Dendritic cell treated with granulocyte-macrophage colony-stimulating factor and Interleukin-4, amounts not matched to agents 40 ng/mL and 50 ng/mL, for 4 days (primary cell): ENCODE data around the gene TNK1.

Experiments
- H3K27ac Mint-ChIP-seq: one replicate; pipeline ENCODE4 v1.8.0; 2022; ENCODE audit warnings: mild to moderate bottlenecking, mixed read lengths
- H3K27me3 Mint-ChIP-seq: one replicate; pipeline ENCODE4 v1.8.0; 2022; ENCODE audit warnings: mild to moderate bottlenecking, mixed read lengths
- H3K36me3 Mint-ChIP-seq: one replicate; pipeline ENCODE4 v1.8.0; 2022; ENCODE audit warnings: low read depth, mixed read lengths
- H3K4me1 Mint-ChIP-seq: one replicate; pipeline ENCODE4 v1.8.0; 2022; ENCODE audit warnings: low read depth, mixed read lengths
- H3K4me3 Mint-ChIP-seq: one replicate; pipeline ENCODE4 v1.8.0; 2022; ENCODE audit warnings: mild to moderate bottlenecking, moderate library complexity, mixed read lengths
- H3K9me3 Mint-ChIP-seq: one replicate; pipeline ENCODE4 v1.8.0; 2022; ENCODE audit warnings: mixed read lengths
- intact Hi-C: fragments of 100-400 bp; cut with micrococcal nuclease; formaldehyde crosslinking; loops from one replicate; pipeline ENCODE4 v1.15.0; 2022

Gene TNK1

DNA sequence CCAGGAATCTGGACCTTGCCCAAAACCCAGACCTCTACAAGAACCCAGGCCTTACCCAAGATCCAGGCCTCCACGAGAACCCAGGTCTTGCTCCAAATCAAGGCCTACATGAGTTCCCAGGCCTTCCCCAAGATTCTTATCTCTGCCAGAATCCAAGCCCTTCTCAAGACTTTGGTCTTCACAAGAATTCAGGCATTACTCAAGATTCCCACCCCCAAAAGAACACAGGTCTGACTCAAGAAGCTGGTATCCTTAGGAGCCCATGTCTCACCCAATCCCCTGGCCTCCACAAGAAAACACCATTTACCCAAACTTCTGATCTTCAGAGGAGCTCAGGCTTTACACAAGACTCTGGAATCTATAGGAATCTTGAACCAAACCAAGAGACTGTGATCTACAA lies 50.3 kb downstream of the TNK1 start:
- Mint-ChIP-seq H3K4me1 (peaks cover 5% of the 10 kb centered on the region), H3K9me3 (no peaks in the 10 kb centered on the region), H3K27ac (no peak overlapping the region), H3K4me3 (no peak overlapping the region), H3K36me3 (peaks cover 10% of the 10 kb centered on the region), H3K27me3 (peaks cover 2% of the 10 kb centered on the region)
- intact Hi-C loops, result no loop called here

DNA sequence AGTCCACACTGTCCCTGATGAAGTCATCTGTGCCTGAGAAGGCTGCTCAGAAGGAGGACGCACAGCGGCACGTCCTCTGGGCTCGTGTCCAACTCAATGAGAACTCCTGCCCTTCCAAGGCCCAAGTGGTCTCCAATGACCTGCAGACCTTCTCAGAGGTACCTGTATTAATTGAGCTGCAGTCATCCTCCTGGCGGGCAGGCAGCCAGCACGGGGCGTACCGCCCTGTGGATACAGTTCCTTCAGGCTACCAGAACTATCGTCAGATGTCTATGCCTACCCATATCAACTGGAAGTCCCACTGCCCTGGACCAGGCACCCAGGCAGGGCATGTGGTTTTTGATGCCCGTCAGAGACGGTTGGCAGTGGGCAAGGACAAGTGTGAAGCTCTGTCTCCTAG lies 51.4 kb downstream of the TNK1 start:
- Mint-ChIP-seq H3K27ac (no peak overlapping the region), H3K4me1 (peaks cover 13% of the 10 kb centered on the region)
- intact Hi-C loops, result no loop called here

DNA sequence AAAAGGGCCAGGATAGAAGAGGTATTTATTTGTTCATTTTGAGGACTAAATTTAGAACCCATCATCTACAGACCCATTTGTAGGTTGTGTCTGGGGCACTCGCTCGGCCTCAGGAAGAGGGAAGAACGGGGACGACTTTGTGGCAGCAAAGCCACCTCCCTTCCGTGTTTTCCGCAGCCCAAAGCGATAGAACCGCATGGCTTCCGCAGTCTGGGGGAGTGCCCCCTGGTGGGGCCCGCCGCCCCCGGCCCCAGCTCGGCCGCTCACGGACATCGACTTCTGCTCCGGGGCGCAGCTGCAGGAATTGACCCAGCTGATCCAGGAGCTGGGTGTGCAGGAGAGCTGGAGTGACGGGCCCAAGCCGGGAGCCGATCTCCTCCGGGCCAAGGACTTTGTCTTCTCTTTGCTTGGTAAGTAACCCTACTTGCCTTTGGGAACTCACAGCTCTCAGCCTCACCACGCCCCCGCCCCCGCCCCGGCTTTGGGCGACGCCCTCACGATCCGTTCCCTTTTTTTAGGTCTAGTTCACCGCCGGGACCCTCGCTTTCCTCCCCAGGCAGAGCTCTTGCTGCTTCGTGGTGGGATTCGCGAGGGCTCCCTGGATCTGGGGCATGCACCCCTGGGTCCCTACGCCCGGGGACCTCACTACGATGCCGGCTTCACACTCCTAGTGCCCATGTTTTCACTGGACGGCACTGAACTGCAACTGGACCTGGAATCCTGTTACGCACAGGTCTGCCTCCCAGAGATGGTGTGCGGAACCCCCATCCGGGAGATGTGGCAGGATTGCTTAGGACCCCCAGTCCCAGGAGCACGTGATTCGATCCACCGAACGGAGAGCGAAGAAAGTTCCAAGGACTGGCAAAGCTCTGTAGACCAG lies 55.0 kb downstream of the TNK1 start:
- H3K4me1 Mint-ChIP-seq, result peaks cover 45% of the 10 kb centered on the region
- no peaks in the 10 kb centered on the region for H3K9me3 Mint-ChIP-seq

More for the DNA sequence above, 51.4 kb downstream of the TNK1 start:
- H3K9me3 Mint-ChIP-seq, result no peaks in the 10 kb centered on the region
- H3K36me3 Mint-ChIP-seq, result peaks cover 17% of the 10 kb centered on the region
- no peak overlapping the region for H3K4me3 Mint-ChIP-seq
- H3K27me3 Mint-ChIP-seq, result peaks cover 2% of the 10 kb centered on the region

DNA sequence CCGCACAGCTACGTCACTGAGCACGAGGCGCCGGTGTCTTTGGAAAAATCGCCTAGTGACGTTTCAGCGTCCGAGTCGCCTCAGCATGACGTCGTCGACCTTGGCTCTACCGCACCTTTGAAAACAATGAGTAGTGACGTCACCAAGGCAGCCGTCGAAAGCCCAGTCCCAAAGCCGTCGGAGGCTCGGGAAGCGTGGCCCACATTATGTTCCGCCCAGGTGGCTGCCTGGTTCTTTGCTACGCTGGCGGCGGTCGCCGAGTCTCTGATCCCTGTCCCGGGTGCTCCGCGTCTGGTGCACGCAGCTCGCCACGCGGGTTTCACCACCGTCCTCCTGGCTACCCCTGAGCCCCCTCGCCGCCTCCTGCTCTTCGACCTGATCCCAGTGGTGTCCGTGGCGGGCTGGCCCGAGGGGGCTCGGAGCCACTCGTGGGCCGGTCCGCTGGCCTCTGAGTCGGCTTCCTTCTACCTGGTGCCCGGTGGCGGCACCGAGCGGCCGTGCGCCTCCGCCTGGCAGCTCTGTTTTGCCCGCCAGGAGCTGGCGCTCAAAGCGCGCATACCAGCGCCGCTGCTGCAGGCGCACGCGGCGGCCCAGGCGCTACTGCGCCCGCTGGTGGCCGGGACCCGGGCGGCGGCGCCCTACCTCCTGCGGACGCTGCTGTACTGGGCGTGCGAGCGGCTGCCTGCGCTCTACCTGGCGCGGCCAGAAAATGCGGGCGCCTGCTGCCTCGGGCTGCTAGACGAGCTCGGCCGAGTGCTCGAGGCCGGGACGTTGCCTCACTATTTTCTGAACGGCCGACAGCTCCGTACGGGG lies 55.9 kb downstream of the TNK1 start:
- H3K27me3 Mint-ChIP-seq, result peaks cover 38% of the 10 kb centered on the region
- intact Hi-C loops, result loop anchor here (2.0 to 5.0 kb wide), 2 partner anchors 84 to 124 kb away; partner anchors contain the start of genes KCTD11 and SENP3
- peaks cover 25% of the 10 kb centered on the region for H3K36me3 Mint-ChIP-seq
- H3K27ac Mint-ChIP-seq, result peak overlapping the region; percentile 90
- peak overlapping the region; percentile 86 for H3K4me3 Mint-ChIP-seq
- H3K9me3 Mint-ChIP-seq, result no peaks in the 10 kb centered on the region
- peaks cover 46% of the 10 kb centered on the region for H3K4me1 Mint-ChIP-seq

More for the DNA sequence above, 55.0 kb downstream of the TNK1 start:
- Mint-ChIP-seq H3K27me3 (peaks cover 30% of the 10 kb centered on the region), H3K27ac (peak overlapping the region; percentile 90), H3K36me3 (peaks cover 25% of the 10 kb centered on the region), H3K4me3 (peak overlapping the region; percentile 86)
- intact Hi-C loops, result loop anchor here (1.0 to 5.0 kb wide), 4 partner anchors 32 to 125 kb away; partner anchors contain the start of genes KCTD11, POLR2A, SENP3 and TMEM256

DNA sequence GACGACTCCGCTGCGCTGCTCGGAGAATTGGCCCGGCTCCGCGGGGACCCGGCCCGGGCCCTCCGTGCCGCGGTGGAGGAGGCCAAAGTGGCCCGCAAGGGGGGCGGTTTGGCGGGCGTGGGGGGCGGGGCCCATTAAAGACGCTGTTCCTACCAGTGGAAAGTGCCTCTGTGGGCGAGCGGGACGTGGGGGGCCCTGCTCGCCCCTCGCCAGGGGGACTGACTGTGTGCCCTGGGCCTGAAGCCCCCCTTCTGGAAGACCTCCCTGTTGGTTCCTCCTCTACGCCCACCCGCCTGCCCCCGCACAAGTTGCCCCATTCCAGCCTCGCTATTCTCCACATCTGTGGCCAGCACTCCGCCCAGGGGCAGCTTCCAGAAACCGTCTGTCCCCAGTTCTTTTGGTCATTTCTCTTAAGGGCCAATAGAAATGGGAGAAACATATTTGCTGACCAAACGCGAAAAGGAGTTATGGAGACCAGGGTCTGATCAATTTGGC lies 56.5 kb downstream of the TNK1 start:
- no peaks in the 10 kb centered on the region for H3K9me3 Mint-ChIP-seq
- intact Hi-C loops, result loop anchor here (2.0 to 5.0 kb wide), 2 partner anchors 85 to 123 kb away; partner anchors contain the start of genes KCTD11 and SENP3
- peaks cover 25% of the 10 kb centered on the region for H3K36me3 Mint-ChIP-seq
- peaks cover 46% of the 10 kb centered on the region for H3K4me1 Mint-ChIP-seq
- peak overlapping the region; percentile 86 for H3K4me3 Mint-ChIP-seq
- peaks cover 45% of the 10 kb centered on the region for H3K27me3 Mint-ChIP-seq
- peak overlapping the region; percentile 53 for H3K27ac Mint-ChIP-seq

DNA sequence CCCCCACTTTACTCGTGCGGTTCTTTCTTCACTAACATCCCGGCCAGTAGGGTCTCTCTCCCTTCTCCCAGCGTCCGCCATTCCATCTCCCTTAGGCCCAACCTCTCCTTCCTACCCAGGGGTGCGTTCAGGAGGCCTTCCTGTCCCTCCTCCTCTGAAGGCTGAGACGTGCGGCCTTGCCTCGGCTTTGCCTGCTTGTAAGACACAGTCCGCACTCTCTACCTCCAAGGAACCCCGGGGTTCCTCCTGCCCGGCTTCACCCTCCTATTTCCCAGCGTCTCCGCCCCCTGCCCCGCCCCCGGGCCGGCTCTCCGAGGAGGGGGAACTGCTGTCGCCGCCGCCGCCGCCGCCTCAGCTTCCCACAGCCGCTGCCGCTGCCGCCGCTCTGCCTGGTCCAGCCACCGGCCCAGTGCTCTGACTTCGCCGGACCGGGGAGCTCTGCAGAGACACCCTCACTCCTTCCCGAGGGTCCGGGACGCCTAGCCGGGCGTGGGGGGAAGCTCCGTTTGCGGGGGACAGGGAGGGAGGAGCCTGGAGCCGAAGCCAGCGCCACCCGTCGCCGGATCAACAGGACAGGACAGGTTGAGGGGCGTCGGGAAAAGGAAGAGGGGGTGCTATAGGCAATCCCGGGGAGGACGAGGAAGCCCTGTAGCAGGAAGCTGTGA lies 57.2 kb downstream of the TNK1 start:
- Mint-ChIP-seq H3K9me3 (no peaks in the 10 kb centered on the region), H3K4me3 (peak overlapping the region; percentile 86), H3K27me3 (peaks cover 51% of the 10 kb centered on the region), H3K36me3 (peaks cover 25% of the 10 kb centered on the region), H3K4me1 (peaks cover 46% of the 10 kb centered on the region), H3K27ac (peak overlapping the region; percentile 53)
- intact Hi-C loops, result loop anchor here (2.0 to 5.0 kb wide), 2 partner anchors 86 to 123 kb away; partner anchors contain the start of genes KCTD11 and SENP3

DNA sequence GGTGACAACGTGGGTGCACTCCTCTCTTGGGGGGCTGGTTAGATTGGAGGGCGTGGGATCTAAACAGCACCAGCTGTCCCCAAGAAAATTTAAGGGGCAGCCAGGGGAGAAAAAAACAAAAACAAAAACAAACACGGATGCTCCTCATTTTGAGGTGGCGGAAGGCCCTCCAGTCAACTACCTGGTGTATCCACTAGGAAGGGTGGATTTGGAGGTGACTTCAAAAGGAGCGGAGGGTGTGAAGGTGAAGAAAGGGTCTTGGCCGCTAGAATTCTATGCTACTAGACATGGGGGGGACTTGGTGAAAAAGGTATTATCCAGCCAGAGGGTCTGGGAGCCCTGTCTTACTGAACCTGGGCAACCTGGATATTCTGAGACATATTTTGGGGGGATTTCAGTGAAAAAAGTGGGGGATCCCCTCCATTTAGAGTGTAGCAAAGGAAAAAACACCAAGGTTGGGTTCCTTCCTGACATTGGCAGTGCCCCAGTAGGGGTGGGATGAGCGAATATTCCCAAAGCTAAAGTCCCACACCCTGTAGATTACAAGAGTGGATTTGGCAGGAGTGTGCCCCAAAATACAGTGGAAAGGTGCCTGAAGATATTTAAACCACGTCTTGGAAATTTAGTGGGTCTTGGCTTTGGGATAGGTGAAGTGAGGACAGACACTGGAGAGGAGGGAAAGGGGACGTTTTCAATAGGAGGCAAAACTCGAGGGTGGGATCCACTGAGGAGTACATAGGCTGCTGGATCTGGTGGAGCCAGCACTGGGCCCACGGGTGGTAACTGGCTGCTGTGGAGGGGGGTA lies 58.0 kb downstream of the TNK1 start:
- Mint-ChIP-seq H3K4me1 (peaks cover 46% of the 10 kb centered on the region), H3K9me3 (no peaks in the 10 kb centered on the region), H3K27ac (peak overlapping the region; percentile 53), H3K36me3 (peaks cover 25% of the 10 kb centered on the region), H3K27me3 (peaks cover 59% of the 10 kb centered on the region), H3K4me3 (peak overlapping the region; percentile 86)
- intact Hi-C loops, result loop anchor here (5.0 kb wide), 1 partner anchor 87 kb away; the partner anchor contains the start of gene KCTD11
